SK-N-SH (cell line): ENCODE results near the gene CLINT1.

Source experiments
- ELF1 ChIP-seq: IDR thresholded peaks from 2 replicates; pipeline ENCODE4 v1.4.0; 2012
- JUND ChIP-seq: IDR thresholded peaks from 2 replicates; pipeline ENCODE4 v1.4.0; 2012
- TF ChIP-seq, protein P1 (sequence below): fragments of 200-600 bp; sonication (generic); IDR thresholded peaks from 2 replicates; pipeline ENCODE4 v1.6.1; 2017; ENCODE audit warnings: antibody characterized with exemption, mild to moderate bottlenecking, moderate library complexity
- TF ChIP-seq, protein P2 (sequence below): fragments of 150-350 bp; IDR thresholded peaks from 2 replicates; pipeline ENCODE4 v1.6.1; 2016; ENCODE audit warnings: mild to moderate bottlenecking, low read depth, low read length
- TF ChIP-seq, protein P3 (sequence below): fragments of 150-350 bp; IDR thresholded peaks from 2 replicates; pipeline ENCODE4 v1.6.1; 2017; ENCODE audit warnings: antibody characterized with exemption, low read length, low read depth, borderline replicate concordance

DNA sequence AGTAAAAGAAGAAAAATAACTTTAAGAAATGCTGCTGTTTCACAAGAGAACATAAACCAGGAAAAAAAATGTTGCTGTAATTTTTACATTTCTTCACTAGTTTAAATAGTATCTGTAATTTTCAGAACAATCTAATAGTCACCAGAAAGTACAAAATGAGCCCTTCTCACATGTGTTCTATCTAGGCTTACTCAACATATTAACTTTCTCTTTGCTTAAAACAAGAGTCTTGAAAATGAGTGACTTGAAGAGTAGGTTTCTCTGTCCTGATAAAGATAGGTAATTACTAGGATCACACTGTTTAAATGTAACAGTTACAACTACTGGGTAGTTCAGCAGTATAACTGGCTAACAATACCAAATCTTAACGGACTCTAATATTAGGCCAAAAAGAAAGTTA, 37.5 kb downstream of the CLINT1 start:
- TF ChIP-seq, protein P1, sequence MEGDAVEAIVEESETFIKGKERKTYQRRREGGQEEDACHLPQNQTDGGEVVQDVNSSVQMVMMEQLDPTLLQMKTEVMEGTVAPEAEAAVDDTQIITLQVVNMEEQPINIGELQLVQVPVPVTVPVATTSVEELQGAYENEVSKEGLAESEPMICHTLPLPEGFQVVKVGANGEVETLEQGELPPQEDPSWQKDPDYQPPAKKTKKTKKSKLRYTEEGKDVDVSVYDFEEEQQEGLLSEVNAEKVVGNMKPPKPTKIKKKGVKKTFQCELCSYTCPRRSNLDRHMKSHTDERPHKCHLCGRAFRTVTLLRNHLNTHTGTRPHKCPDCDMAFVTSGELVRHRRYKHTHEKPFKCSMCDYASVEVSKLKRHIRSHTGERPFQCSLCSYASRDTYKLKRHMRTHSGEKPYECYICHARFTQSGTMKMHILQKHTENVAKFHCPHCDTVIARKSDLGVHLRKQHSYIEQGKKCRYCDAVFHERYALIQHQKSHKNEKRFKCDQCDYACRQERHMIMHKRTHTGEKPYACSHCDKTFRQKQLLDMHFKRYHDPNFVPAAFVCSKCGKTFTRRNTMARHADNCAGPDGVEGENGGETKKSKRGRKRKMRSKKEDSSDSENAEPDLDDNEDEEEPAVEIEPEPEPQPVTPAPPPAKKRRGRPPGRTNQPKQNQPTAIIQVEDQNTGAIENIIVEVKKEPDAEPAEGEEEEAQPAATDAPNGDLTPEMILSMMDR: no peak
- TF ChIP-seq ELF1: no peak
- no peak for TF ChIP-seq JUND
- TF ChIP-seq, protein P2, sequence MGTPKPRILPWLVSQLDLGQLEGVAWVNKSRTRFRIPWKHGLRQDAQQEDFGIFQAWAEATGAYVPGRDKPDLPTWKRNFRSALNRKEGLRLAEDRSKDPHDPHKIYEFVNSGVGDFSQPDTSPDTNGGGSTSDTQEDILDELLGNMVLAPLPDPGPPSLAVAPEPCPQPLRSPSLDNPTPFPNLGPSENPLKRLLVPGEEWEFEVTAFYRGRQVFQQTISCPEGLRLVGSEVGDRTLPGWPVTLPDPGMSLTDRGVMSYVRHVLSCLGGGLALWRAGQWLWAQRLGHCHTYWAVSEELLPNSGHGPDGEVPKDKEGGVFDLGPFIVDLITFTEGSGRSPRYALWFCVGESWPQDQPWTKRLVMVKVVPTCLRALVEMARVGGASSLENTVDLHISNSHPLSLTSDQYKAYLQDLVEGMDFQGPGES: no peak
- TF ChIP-seq, protein P3, sequence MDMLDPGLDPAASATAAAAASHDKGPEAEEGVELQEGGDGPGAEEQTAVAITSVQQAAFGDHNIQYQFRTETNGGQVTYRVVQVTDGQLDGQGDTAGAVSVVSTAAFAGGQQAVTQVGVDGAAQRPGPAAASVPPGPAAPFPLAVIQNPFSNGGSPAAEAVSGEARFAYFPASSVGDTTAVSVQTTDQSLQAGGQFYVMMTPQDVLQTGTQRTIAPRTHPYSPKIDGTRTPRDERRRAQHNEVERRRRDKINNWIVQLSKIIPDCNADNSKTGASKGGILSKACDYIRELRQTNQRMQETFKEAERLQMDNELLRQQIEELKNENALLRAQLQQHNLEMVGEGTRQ: no peak
